Liver (tissue), 9 donors: Measurements from ENCODE around the gene SPATA1. TPM values are rescaled to one million over a fixed set of nuclear protein-coding genes. Genes with fewer than 3 reads are reported as not detected.

ENCODE experiments used
- DNase-seq: peaks from one replicate; pipeline ENCODE4 v3.0.0-alpha.2; 2017; ENCODE audit warnings: low spot score
- H3K27ac ChIP-seq, 2 donors: one replicate each; pipeline ENCODE4 v1.7.0; 2013; ENCODE audit warnings: inconsistent platforms in 2 of 2, low read length in 2 of 2, control low read depth in 1 of 2, low read depth in 1 of 2, mild to moderate bottlenecking in 1 of 2
- H3K27me3 ChIP-seq, 4 donors: one replicate each; pipeline versions ENCODE4 v1.6.1 to v1.7.0; 2013; ENCODE audit warnings: low read length in 3 of 4, inconsistent platforms in 1 of 4, mild to moderate bottlenecking in 1 of 4, moderate library complexity in 1 of 4; ENCODE audit not compliant: control insufficient read depth in 4 of 4, insufficient read depth in 4 of 4
- H3K36me3 ChIP-seq, 4 donors: one replicate each; pipeline versions ENCODE4 v1.6.1 to v1.7.0; 2013; ENCODE audit warnings: low read length in 3 of 4, mild to moderate bottlenecking in 3 of 4, low read depth in 1 of 4, moderate library complexity in 1 of 4; ENCODE audit not compliant: control insufficient read depth in 4 of 4, insufficient read depth in 3 of 4
- H3K4me1 ChIP-seq, 4 donors: one replicate each; pipeline versions ENCODE4 v1.6.1 to v1.7.0; 2013; ENCODE audit warnings: low read length in 3 of 4, mild to moderate bottlenecking in 3 of 4, moderate library complexity in 1 of 4; ENCODE audit not compliant: control insufficient read depth in 4 of 4, insufficient read depth in 4 of 4
- H3K4me3 ChIP-seq, 3 donors: one replicate each; pipeline versions ENCODE4 v1.6.1 to v1.7.0; 2013; ENCODE audit warnings: low read length in 3 of 3, control low read depth in 1 of 3, low read depth in 1 of 3, mild to moderate bottlenecking in 1 of 3
- H3K9ac ChIP-seq, 2 donors: one replicate each; pipeline ENCODE4 v1.7.0; 2013; ENCODE audit warnings: low read length in 2 of 2, mild to moderate bottlenecking in 2 of 2, moderate library complexity in 2 of 2, control low read depth in 1 of 2, low read depth in 1 of 2
- H3K9me3 ChIP-seq, 4 donors: one replicate each; pipeline versions ENCODE4 v1.6.1 to v1.7.0; 2013; ENCODE audit warnings: low read length in 3 of 4; ENCODE audit not compliant: control insufficient read depth in 4 of 4
- ATF3 ChIP-seq: IDR thresholded peaks from 2 replicates; pipeline ENCODE4 v1.6.1; 2016; ENCODE audit warnings: antibody characterized with exemption
- EGR1 ChIP-seq, 2 donors: IDR thresholded peaks; 2 replicates each; pipeline ENCODE4 v1.6.1; 2016 to 2018; ENCODE audit warnings: antibody characterized with exemption in 2 of 2, low read depth in 2 of 2
- FOXA1 ChIP-seq: IDR thresholded peaks from 2 replicates; pipeline ENCODE4 v1.6.1; 2016; ENCODE audit warnings: antibody characterized with exemption
- FOXA2 ChIP-seq: IDR thresholded peaks from 2 replicates; pipeline ENCODE4 v1.6.1; 2016; ENCODE audit warnings: antibody characterized with exemption
- GABPA ChIP-seq, 2 donors: IDR thresholded peaks in 1 of 2; conservative IDR thresholded peaks in 1 of 2; 2 replicates each; pipeline ENCODE4 v1.6.1; 2016; ENCODE audit warnings: antibody characterized with exemption in 2 of 2, mild to moderate bottlenecking in 1 of 2, moderate library complexity in 1 of 2
- HNF4A ChIP-seq, 2 donors: conservative IDR thresholded peaks; 2 replicates each; pipeline ENCODE4 v1.6.1; 2016; ENCODE audit warnings: antibody characterized with exemption in 2 of 2, mild to moderate bottlenecking in 2 of 2
- HNF4G ChIP-seq: IDR thresholded peaks from 2 replicates; pipeline ENCODE4 v1.6.1; 2016; ENCODE audit warnings: antibody characterized with exemption
- JUND ChIP-seq, 2 donors: IDR thresholded peaks; 2 replicates each; pipeline ENCODE4 v1.6.1; 2016; ENCODE audit warnings: antibody characterized with exemption in 2 of 2
- NR2F2 ChIP-seq: IDR thresholded peaks from 2 replicates; pipeline ENCODE4 v1.6.1; 2016; ENCODE audit warnings: antibody characterized with exemption
- RAD21 ChIP-seq, 2 donors: IDR thresholded peaks; 2 replicates each; pipeline ENCODE4 v1.6.1; 2016; ENCODE audit warnings: antibody characterized with exemption in 2 of 2, mild to moderate bottlenecking in 2 of 2
- RXRA ChIP-seq, 2 donors: IDR thresholded peaks; 2 replicates each; pipeline ENCODE4 v1.6.1; 2017 to 2018; ENCODE audit warnings: antibody characterized with exemption in 2 of 2, mild to moderate bottlenecking in 1 of 2
- SP1 ChIP-seq: IDR thresholded peaks from 2 replicates; pipeline ENCODE4 v1.6.1; 2018; ENCODE audit warnings: antibody characterized with exemption, mild to moderate bottlenecking
- TAF1 ChIP-seq: conservative IDR thresholded peaks from 2 replicates; pipeline ENCODE4 v1.6.1; 2016; ENCODE audit warnings: antibody characterized with exemption, mild to moderate bottlenecking
- YY1 ChIP-seq: IDR thresholded peaks from 2 replicates; pipeline ENCODE4 v1.6.1; 2016; ENCODE audit warnings: antibody characterized with exemption, mild to moderate bottlenecking
- ZBTB33 ChIP-seq: IDR thresholded peaks from 2 replicates; pipeline ENCODE4 v1.6.1; 2016; ENCODE audit warnings: antibody characterized with exemption
- WGBS: extraction: QIAGEN DNeasy Blood & Tissue Kit; methylation state at CpG from one replicate; pipeline ENCODE4 v1.1.7; 2013; 5-methylcytosine and 5-hydroxymethylcytosine counted together
- polyA plus RNA-seq, 2 donors: library from polyadenylated mRNA; stranded (reverse) in 1 of 2; unstranded in 1 of 2; fragments of 200-250 nt in 1 of 2; fragments of >200 nt in 1 of 2; fragmentation: Nextera tagmentation in 1 of 2; extraction: Ambion mirVana in 1 of 2; gene quantifications; one replicate each; pipeline versions ENCODE4 v1.2.1 to v1.2.3, GENCODE V29; 2013 to 2015
- total RNA-seq, 2 donors: library from RNA; depleted of rRNA; stranded (reverse); fragments of >200 nt; gene quantifications; one replicate each; pipeline ENCODE4 v1.2.3, GENCODE V29; 2014
- TF ChIP-seq, protein P1 (sequence below): fragments of 150-350 bp; IDR thresholded peaks from 2 replicates; pipeline ENCODE4 v1.5.1; 2017; ENCODE audit warnings: improper control_type of control experiment, low read depth, low read length; ENCODE audit not compliant: missing input control
- TF ChIP-seq, protein P2 (sequence below): IDR thresholded peaks from 2 replicates; pipeline ENCODE4 v1.6.1; 2016; ENCODE audit warnings: antibody characterized with exemption, mild to moderate bottlenecking
- TF ChIP-seq, protein P3 (sequence below): IDR thresholded peaks from 2 replicates; pipeline ENCODE4 v1.6.1; 2016; ENCODE audit warnings: antibody characterized with exemption
- donor health status: healthy.
- donor health status: healthy.
- donor health status: healthy.
- donor health status: healthy.
- donor health status: healthy.

Gene SPATA1
- total and polyA plus RNA-seq, 4 donors = 0.06 to 2.2 (median 0.54) TPM

DNA sequence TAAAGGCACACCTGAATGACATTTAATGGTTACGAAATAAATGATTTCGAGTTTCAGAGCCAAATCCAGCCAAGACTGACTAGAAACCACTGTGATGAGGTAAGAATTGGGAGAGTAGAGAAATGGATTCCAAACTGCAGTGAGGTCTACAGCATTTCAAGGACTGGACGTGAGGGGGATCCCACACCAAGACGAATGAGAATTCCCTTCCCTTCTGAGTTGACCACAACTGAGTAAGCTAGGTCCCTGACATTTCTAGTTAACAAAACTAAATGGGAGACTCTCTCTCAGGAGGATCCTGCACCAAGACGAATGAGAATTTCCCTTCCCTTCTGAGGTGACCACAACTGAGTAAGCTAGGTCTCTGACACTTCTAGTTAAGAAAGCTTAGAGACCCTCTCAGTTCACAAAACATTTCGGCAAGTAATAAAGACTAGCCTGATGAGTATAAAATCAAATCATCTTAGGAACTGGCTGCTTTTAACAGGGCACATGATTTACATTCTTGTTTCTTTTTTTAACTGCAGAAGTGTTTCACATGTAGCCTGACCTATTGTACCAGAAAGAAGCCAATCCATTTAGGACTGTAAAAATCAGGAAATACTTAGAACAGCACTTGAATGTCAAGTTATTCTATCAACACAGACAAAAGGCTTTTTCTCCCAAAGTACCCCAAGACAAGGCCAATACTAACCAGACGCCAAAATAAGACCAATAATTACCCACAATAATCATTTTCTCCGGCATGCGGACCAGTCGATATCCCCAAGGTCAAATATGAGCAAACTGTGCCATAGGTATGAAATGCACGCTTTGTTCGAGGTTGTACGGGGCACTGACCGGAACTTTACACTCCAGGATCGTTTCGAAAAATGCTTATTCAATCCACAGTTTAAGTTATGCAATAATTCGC, 1.4 kb upstream of the SPATA1 start:
- Histone ChIP-seq H3K4me1 (peaks cover 2 to 47% (median 22%) of the 10 kb centered on the region in 4 donors), H3K27me3 (no peaks in the 10 kb centered on the region), H3K36me3 (peaks cover 3 to 12% (median 7%) of the 10 kb centered on the region in 4 donors), H3K4me3 (peak overlapping the region; percentile 89 to 98 (median 92)), H3K9me3 (no peaks in the 10 kb centered on the region), H3K27ac (peak overlapping the region; percentile 99 to 100), H3K9ac (peak overlapping the region; percentile 92 to 99)
- WGBS = 3% methylated on average over 17 of the region's 17 CpGs
- TF ChIP-seq RAD21 (IDR thresholded peaks at IDR 0.05) (peak in 1 of 2 donors; percentile 18), NR2F2 (peak; percentile 45), GABPA (IDR thresholded peaks at IDR 0.05 in 1 of 2, conservative IDR thresholded peaks at IDR 0.05 in 1 of 2) (no peak), SP1 (peak; percentile 75), TAF1 (peak; percentile 29), HNF4G (peak; percentile 58), RXRA (IDR thresholded peaks at IDR 0.05) (peak; percentile 84 to 93), ZBTB33 (no peak), YY1 (peak; percentile 89), ATF3 (peak; percentile 25), FOXA2 (no peak), JUND (IDR thresholded peaks at IDR 0.05) (peak in 1 of 2 donors; percentile 47), EGR1 (IDR thresholded peaks at IDR 0.05; ENCODE audit: low read depth in 2 of 2) (no peak), FOXA1 (no peak), HNF4A (conservative IDR thresholded peaks at IDR 0.05) (peak; percentile 78 to 83)
- TF ChIP-seq, protein P1, sequence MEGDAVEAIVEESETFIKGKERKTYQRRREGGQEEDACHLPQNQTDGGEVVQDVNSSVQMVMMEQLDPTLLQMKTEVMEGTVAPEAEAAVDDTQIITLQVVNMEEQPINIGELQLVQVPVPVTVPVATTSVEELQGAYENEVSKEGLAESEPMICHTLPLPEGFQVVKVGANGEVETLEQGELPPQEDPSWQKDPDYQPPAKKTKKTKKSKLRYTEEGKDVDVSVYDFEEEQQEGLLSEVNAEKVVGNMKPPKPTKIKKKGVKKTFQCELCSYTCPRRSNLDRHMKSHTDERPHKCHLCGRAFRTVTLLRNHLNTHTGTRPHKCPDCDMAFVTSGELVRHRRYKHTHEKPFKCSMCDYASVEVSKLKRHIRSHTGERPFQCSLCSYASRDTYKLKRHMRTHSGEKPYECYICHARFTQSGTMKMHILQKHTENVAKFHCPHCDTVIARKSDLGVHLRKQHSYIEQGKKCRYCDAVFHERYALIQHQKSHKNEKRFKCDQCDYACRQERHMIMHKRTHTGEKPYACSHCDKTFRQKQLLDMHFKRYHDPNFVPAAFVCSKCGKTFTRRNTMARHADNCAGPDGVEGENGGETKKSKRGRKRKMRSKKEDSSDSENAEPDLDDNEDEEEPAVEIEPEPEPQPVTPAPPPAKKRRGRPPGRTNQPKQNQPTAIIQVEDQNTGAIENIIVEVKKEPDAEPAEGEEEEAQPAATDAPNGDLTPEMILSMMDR = no peak
- TF ChIP-seq, protein P2, sequence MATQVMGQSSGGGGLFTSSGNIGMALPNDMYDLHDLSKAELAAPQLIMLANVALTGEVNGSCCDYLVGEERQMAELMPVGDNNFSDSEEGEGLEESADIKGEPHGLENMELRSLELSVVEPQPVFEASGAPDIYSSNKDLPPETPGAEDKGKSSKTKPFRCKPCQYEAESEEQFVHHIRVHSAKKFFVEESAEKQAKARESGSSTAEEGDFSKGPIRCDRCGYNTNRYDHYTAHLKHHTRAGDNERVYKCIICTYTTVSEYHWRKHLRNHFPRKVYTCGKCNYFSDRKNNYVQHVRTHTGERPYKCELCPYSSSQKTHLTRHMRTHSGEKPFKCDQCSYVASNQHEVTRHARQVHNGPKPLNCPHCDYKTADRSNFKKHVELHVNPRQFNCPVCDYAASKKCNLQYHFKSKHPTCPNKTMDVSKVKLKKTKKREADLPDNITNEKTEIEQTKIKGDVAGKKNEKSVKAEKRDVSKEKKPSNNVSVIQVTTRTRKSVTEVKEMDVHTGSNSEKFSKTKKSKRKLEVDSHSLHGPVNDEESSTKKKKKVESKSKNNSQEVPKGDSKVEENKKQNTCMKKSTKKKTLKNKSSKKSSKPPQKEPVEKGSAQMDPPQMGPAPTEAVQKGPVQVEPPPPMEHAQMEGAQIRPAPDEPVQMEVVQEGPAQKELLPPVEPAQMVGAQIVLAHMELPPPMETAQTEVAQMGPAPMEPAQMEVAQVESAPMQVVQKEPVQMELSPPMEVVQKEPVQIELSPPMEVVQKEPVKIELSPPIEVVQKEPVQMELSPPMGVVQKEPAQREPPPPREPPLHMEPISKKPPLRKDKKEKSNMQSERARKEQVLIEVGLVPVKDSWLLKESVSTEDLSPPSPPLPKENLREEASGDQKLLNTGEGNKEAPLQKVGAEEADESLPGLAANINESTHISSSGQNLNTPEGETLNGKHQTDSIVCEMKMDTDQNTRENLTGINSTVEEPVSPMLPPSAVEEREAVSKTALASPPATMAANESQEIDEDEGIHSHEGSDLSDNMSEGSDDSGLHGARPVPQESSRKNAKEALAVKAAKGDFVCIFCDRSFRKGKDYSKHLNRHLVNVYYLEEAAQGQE = peak; percentile 60
- TF ChIP-seq, protein P3, sequence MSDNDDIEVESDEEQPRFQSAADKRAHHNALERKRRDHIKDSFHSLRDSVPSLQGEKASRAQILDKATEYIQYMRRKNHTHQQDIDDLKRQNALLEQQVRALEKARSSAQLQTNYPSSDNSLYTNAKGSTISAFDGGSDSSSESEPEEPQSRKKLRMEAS = peak; percentile 42
- peak; percentile 39 for DNase-seq
